Measurements from ENCODE around the gene LYSMD1.

Gene LYSMD1

DNA sequence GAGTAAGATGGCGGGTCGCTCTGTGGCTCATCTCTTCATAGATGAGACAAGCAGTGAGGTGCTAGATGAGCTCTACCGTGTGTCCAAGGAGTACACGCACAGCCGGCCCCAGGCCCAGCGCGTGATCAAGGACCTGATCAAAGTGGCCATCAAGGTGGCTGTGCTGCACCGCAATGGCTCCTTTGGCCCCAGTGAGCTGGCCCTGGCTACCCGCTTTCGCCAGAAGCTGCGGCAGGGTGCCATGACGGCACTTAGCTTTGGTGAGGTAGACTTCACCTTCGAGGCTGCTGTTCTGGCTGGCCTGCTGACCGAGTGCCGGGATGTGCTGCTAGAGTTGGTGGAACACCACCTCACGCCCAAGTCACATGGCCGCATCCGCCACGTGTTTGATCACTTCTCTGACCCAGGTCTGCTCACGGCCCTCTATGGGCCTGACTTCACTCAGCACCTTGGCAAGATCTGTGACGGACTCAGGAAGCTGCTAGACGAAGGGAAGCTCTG, 6.9 kb downstream of the LYSMD1 start:
- no peak for TF ChIP-seq POLR2A (IDR thresholded peaks at IDR 0.05; ENCODE audit: low read depth, low read length)
- FAIRE-seq (no peak), DNase-seq (ENCODE audit: insufficient read length, low spot score) (no peak)

DNA sequence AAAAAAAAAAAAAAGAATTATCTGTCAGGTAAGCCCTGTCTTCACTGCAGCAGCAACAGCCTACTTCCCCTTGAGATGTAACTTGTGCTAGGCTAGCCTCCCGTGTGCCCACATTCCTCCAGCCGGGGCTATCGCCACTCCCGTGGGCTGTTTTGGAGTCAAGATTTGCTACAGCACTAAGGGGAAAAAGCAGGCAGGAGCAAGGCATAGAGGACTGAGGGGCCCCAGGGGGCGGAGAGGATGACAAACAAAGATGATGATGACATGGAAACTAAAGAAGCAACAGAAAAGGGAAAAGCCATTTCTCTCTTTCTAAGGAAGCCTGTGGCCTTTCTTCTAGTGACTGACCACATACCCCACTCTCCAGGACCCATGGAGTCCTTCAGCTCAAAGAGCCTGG, 7.4 kb downstream of the LYSMD1 start:
- no peak for TF ChIP-seq POLR2A (IDR thresholded peaks at IDR 0.05; ENCODE audit: low read depth, low read length)
- DNase-seq (ENCODE audit: insufficient read length, low spot score) = no peak
- no peak for FAIRE-seq

- TF ChIP-seq POLR2A (IDR thresholded peaks at IDR 0.05; ENCODE audit: low read depth, low read length) = no peak
- FAIRE-seq = no peak
- no peak for DNase-seq (ENCODE audit: insufficient read length, low spot score)
These were observed 8.6 kb downstream of the LYSMD1 start for GRCh38 chr1:151157067-151157531.

GRCh38 chr1:151156515-151156819, 9.2 kb downstream of the LYSMD1 start, which contains the start of gene TNFAIP8L2:
TSS of gene TNFAIP8L2 (plus strand) at chr1:151156649. CDS start at chr1:151158698, 2,049 bp downstream.
- no peak for FAIRE-seq
- no peak for TF ChIP-seq POLR2A (IDR thresholded peaks at IDR 0.05; ENCODE audit: low read depth, low read length)
- DNase-seq (ENCODE audit: insufficient read length, low spot score) = no peak

- no peak for FAIRE-seq
- no peak for DNase-seq (ENCODE audit: insufficient read length, low spot score)
- no peak for TF ChIP-seq POLR2A (IDR thresholded peaks at IDR 0.05; ENCODE audit: low read depth, low read length)
These were observed 18.0 kb downstream of the LYSMD1 start for GRCh38 chr1:151147665-151148064.

DNA sequence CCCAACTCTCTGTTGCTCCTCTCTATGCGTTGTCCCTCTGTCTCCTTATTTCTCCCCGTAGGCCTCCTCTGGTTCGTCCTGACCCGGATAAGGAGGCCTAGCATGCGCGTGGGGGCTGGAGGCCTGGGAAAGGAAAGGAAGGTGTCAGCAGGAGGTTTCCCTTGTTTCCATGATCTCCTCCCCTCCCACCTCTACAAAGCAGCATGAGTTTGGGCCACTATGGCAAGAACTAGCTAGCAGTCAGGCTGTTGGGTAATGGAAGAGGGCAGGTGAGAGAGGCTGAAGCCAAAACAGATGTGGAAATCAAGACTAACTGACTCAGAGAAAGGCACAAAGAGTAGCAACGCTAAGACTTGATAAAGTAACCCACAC, 18.6 kb downstream of the LYSMD1 start:
- FAIRE-seq = no peak
- no peak for TF ChIP-seq POLR2A (IDR thresholded peaks at IDR 0.05; ENCODE audit: low read depth, low read length)
- no peak for DNase-seq (ENCODE audit: insufficient read length, low spot score)

GRCh38 chr1:151146412-151147131, 19.1 kb downstream of the LYSMD1 start, which contains the start of gene SEMA6C:
TSS of gene SEMA6C (minus strand) at chr1:151146631. CDS start at chr1:151142621, 4,010 bp downstream.
- peak; percentile 100 for DNase-seq (ENCODE audit: insufficient read length, low spot score)
- TF ChIP-seq POLR2A (IDR thresholded peaks at IDR 0.05; ENCODE audit: low read depth, low read length) = peak; percentile 74
- no peak for FAIRE-seq

- no peak for TF ChIP-seq POLR2A (IDR thresholded peaks at IDR 0.05; ENCODE audit: low read depth, low read length)
- FAIRE-seq (no peak), DNase-seq (ENCODE audit: insufficient read length, low spot score) (no peak)
These were observed 19.7 kb downstream of the LYSMD1 start for GRCh38 chr1:151146072-151146411.

- no peak for TF ChIP-seq POLR2A (IDR thresholded peaks at IDR 0.05; ENCODE audit: low read depth, low read length)
- DNase-seq (ENCODE audit: insufficient read length, low spot score) (no peak), FAIRE-seq (no peak)
These were observed 20.2 kb downstream of the LYSMD1 start for GRCh38 chr1:151145304-151146071.

GRCh38 chr1:151144474-151145303, 21.0 kb downstream of the LYSMD1 start:
- DNase-seq (ENCODE audit: insufficient read length, low spot score) = no peak
- TF ChIP-seq POLR2A (IDR thresholded peaks at IDR 0.05; ENCODE audit: low read depth, low read length) = no peak
- FAIRE-seq = no peak

- no peak for DNase-seq (ENCODE audit: insufficient read length, low spot score)
- TF ChIP-seq POLR2A (IDR thresholded peaks at IDR 0.05; ENCODE audit: low read depth, low read length) = no peak
- no peak for FAIRE-seq
These were observed 21.7 kb downstream of the LYSMD1 start for GRCh38 chr1:151143986-151144385.

DNA sequence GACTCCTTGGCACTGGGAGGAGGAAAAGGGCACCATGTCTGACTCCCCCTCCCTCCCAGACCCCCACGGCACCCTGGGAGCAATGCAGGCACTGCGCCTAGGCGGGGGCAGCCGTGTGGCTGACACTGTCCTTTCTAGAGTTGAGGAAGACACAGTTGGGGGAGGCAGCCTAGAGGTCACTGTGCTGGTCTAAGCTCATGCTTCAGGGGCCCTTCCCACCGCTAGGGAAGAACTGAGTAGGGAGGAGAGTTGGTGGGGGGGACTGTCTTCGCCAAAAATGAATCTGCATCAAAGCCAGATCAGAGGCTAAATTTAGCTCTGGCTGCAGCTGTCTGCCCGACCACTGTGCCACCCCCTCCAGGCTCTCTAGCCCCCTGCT, 22.7 kb downstream of the LYSMD1 start:
- DNase-seq (ENCODE audit: insufficient read length, low spot score) (no peak), FAIRE-seq (no peak)
- no peak for TF ChIP-seq POLR2A (IDR thresholded peaks at IDR 0.05; ENCODE audit: low read depth, low read length)

DNA sequence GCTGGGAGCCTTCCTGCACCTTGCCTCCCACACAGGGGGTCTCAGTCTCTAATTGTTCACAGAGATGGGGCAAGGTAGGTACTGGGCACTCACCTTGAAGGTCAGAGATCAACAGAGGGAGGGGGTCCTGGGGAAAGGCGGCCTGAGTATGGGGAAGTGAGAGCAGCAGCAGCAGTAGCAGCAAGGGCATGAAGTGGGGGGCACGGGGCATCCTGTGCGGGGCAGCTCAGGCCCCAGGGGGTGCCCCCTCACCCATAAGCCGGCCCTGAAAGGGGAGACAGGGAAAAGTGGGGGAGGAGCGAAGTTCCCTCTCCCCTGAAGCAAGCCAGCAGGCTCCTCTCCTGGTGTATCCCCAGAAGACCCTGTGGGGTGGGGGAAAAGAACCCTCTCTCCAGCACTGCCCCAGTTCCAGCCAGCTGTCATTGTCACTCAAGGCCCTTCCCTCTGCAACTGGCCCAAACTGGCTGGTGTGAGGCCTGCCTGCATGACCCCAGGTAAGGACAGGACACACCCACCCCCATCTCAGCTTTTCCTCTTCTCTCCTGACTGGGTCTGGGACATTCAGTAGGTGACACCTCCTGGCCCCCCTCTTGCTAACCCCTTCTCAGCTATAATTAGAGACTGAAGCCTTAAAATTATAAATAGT, 23.2 kb downstream of the LYSMD1 start:
- no peak for DNase-seq (ENCODE audit: insufficient read length, low spot score)
- no peak for FAIRE-seq

More for the DNA sequence above, 23.2 kb downstream of the LYSMD1 start:
- no peak for TF ChIP-seq POLR2A (IDR thresholded peaks at IDR 0.05; ENCODE audit: low read depth, low read length)
